Activated CD4-positive, alpha-beta T cell treated with anti-CD3 and anti-CD28 coated beads for 24 hours (primary cell): ENCODE data around the gene CEP135.
"Not testable (repeated sequence)": the region's sequence is repeated elsewhere in the genome, so short reads cannot be mapped to it uniquely, and the experiment has no call there.

Source experiments
- DNase-seq, 2 donors: peaks; one replicate each; pipeline ENCODE4 v3.0.0-alpha.2; 2020; ENCODE audit warnings: low read depth in 2 of 2

The CEP135 gene

DNA sequence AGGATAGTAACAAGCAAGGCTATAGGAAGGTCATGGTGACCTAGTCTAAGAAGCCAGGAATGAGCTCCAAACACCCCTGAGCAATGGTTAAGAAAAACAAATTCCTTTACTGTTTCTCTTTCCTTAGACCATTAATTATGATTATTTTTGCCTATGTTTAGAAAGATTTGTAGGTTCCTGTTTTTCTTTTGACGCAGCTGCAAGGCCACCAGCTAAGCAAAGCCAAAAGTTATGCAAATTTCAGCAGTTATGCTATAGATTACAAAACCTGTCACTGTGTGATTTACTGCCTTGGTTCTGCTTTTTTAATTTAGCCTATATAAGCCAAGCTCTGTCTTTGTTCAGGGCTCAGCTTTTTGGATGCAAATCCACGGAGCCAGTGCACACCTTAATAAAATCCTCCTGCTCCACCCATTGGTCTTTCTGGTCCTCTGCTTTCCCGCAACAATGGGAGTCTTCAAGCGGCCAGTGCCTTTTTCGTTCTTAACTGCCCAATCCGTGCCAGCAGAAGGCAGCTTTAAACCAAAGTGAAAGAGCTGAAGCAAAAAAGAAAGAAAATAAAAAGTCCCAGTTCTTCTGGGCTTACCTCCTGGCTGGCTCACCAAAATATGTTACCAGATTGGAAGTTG, 1.4 kb upstream of the CEP135 start:
- no peak for DNase-seq

DNA sequence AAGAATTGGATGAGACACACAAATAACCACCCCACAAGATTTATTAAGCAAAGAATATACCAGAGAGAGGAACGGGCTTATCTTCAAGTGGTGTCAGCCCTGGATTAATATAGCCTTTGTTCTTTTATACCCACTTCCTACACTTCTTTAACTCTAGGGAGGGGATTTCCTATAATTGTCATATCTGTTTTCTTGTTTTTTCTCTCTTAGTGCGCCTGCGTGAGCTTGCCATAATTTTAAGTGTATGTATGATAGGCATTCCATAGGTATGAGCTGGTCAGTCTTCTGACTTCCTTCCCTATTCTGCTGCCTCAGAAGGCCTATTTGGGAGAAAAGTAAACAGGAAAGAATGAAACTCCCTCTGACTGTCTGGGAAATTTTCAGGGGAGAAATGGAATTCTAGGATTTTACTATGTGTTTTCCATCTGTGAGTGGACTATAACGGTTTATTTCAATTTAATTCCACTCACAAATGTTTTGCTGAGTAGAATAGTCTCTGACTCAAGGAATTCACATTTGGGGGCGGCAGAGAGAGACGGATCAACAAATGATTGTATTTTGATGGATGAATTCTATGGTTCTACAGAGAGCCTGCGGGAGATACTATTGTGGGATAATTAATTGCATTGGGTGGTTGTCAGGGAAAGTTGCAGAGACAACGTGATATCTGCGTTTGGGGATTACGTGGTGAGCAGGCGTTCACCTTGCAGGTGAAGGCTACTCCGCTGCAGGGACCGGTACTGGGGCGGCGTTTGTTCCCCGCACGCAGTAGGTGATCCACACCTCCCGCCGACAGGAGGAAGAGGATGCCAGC, 626 bp upstream of the CEP135 start:
- DNase-seq: peak; percentile 22 to 31

DNA sequence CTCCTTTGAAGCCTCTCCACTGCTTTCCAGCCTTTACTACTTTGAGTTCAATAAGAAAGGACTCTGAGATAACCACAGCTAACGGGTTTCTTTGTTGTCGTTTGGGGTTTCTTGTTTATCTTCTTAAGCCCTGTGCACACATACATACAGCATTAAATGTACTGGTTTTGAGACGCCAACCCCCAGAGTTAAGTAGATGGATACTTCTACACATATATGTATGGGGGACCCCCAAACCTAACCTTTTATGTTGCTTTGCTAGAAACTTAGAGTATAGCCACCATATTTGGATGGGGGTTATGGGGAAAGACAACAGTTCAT, 697 bp downstream of the CEP135 start:
- no peak for DNase-seq

DNA sequence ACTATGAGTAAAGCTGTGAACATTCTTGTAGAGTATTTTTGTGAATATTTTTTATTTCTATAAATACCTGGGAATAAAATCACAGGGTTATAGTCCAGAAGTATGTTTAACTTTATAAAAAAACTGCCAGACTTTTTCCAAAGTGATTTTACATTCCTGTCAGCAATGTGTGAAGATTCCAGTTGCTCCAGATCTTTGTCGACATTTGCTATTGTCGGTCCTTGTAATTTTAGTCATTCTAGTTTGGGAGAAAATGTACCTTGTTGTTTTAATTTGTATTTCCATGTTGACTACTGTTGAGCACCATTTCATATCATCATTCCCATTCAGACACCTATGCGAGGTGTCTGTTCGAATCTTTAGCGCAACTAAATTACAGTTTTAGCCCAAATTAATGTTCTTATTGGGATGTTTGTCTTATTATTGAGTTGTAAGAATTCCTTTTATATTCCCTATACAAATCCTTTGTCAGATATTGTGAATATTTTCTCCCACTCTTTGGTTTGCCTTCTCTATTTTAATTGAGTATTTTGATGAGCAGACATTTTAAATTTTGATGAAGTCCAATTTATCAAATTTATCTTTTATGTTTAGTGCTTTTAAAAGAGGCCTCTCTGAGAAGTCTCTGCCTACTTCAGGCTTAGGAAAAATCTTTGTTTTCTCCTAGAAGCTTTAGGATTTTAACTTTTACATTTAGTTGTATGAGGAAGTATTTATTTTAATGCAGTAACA, 2.6 kb downstream of the CEP135 start:
- no peak for DNase-seq

DNA sequence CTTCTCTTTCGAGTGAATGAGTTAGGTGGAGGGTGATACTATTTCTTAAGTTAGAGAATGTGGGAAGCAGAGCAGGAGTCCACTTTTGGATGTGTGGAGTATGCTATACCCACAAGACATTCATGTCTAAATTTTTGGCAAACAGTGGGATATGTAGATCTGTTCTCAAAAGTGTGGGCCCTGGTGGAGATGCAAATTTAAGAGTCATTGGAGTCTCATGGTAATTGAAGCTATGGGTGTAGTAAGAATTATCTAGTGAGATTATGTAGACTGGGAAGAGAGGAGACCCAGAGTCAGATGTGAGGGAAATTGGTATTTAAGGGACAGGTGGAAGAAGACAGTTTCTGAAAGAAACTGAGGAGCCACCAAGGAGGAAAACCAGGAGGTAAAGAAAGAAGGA, 7.0 kb downstream of the CEP135 start:
- no peak for DNase-seq

DNA sequence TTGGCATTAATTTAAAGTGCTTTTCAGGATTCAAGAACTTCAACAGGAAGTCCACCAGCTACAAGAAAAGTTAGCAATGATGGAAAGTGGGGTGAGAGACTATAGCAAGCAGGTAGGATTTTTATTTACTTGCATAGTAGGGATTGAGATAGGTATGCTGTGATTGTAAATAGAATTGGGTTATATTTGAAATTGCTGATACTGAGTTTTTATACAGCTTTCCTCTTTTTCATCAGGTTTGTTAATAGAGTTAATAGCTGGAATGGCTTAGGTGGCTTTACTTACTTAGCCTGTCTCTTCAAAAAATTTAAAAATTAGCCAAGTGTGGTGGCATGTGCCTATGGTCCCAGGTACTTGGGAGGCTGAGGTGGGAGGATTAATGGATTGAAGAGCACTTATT, 10.9 kb downstream of the CEP135 start:
- no peak for DNase-seq

DNA sequence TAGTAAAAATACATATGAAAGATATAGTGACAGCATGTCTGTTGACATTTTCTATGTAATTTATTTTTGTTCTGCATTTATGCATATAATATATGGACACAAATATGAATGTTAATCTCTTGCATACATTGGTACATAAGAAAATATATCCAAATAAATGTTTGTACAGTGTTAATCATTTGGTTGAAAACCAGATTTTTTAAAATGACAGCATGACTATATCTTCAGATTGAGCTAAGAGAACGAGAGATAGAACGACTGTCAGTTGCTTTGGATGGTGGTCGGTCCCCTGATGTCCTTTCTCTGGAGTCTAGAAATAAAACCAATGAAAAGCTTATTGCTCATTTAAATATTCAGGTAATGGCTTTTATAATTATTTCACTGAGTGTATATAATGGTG, 15.3 kb downstream of the CEP135 start:
- no peak for DNase-seq

DNA sequence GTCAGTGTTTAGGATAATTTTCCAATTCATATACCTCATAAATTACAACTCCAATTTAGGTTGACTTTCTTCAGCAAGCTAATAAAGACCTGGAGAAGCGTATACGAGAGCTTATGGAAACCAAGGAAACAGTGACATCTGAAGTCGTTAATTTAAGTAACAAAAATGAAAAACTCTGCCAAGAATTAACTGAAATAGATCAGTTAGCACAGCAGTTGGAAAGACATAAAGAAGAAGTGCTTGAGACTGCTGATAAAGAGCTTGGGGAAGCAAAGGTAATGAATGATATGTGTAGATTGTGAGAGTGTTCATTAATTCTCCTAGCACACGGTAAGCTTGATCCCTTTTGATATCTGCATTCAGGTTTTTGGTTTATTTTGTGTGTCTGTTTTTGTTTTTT, 16.8 kb downstream of the CEP135 start:
- DNase-seq: no peak

DNA sequence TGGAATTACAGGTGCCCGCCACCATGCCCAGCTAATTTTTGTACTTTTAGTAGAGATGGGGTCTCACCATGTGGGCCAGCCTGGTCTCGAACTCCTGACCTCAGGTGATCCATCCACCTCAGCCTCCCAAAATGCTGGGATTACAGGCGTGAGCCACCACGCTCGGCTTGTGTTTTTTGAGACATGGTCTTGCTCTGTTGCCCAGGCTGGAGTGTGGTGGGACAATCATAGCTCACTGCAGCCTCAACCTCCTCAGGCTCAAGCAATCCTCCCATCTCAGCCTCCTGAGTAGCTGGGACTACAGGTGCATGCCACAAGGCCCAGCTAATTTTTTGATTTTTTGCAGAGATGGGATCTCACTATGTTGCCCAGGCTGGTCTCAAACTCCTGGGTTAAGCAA, 17.6 kb downstream of the CEP135 start:
- DNase-seq: not testable (repeated sequence)

DNA sequence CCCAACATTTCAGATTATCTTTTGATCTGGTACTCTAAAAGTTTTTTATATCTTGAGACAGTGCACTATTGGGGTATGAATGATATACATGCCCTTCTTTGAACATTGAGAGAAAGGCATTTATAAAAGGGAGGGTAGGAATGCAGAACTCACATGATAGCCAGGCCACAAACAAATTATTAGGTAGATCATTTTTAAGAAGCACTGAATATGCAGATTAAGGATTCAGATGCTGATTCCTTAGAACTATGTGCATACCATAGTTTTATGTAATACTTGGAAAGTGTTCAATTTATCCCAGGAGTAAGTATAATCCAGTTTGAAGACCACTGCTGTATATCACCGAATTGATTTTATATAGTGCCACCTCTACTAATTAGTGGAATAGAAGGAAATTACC, 18.6 kb downstream of the CEP135 start:
- no peak for DNase-seq

DNA sequence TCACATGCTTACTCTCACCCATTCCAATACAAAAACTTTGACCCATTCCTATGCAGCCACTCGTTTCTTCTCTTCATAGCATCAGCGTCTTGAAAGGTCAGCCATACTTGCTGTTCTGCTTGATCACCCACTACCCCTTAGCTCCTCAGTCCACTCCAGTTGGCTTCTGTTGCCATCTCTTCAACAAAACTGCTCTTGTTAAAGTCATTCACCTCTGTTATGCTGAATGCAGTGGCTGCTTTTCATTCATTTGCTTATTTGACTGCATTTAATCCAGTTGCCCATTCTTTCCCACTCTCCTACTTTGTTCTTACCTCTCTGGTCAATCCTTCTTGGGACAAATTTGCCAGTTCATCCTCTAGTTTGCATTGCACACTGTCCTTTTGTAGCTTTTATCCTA, 24.9 kb downstream of the CEP135 start:
- DNase-seq: no peak

DNA sequence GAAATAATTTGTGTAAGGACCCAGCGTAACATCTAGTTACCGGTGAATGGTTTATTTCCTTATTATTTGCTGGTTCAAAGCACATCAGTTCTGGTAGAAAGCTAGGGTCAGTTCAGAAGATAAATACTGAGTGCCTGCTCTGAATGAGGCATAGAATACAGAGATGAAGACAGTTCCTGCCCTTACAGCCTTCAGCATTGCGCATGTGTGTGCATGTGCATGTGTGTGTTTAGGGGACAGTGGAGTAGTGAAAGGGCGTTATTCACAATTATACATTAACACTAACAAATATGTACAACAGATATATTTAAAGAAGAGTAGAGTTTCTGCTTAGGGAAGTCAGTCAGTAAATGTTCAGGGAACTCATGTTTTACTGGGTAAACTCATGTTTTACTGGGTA, 29.1 kb downstream of the CEP135 start:
- no peak for DNase-seq

DNA sequence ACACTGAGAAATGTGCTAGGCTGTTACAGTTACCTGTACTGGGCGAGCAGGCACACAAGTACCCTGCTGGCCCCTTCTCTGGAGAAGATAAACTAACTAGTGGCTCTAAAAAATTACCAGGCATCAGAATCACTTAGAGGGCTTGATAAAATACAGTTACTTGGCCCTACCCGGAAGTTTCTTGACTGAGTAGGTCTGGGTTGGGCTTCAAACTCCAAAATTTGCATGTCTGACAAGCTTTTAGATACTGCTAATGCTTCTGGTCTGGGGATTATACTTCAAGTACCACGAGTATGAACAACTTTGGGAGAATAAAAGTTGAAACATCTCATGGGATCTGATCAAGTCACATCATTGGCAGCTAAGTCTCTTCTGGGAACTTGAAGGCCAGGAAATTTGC, 30.8 kb downstream of the CEP135 start:
- no peak for DNase-seq

DNA sequence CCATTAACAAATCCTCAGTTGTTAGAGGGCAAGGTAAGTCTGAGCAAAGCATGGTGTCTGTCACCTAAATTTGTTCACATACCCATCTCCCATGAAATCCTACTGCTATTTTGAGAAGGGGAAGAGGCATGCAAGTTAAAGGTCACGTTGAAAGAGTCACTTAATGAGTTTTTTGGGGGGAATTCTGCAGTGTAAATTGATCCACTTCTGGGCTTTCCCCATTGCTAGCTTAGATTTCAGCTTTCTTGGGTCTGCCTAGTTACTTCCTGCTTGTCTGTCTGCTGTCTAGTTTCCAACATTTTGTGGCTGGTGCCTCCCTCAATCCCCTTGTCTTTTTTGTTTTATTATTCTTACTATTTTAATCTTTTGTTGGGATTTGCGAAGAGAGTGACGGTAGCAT, 32.0 kb downstream of the CEP135 start:
- no peak for DNase-seq

DNA sequence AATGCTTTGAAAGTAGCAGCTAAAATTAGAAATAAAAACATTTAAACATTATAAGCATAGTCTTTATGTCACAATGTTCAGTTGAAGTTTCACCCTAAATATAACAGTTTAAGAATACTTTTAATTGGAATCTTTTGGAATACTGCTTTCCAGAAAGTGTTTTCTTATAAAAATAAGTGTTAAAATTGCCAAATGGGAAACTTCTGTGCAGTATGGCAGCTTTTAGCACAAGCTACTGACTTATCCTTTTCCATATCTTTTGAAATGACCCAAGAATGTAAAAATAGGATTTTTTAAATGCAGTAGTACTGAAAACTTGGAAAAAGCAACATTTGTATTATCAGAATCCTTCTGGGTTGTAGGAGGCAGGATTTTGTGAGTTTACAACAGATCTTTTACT, 34.2 kb downstream of the CEP135 start:
- DNase-seq: no peak

DNA sequence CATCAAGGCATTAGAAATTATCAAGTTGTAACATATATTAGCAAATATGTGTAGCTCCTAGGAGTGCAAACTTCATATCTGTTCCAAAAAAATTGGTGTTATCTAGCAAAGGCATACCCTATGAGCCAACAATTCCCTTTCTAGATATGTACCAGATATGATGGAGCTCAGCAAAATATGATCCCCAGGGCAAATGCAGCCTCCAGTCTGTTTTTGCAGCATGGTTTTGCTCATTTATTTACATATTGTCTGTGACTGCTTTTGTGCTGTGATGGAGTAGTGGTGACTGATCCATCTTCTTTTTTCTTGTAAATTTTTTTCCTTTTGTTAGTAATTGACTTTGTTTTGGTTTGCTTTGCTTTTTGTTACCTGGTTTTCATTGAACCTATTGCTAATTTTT, 41.0 kb downstream of the CEP135 start:
- DNase-seq: no peak

DNA sequence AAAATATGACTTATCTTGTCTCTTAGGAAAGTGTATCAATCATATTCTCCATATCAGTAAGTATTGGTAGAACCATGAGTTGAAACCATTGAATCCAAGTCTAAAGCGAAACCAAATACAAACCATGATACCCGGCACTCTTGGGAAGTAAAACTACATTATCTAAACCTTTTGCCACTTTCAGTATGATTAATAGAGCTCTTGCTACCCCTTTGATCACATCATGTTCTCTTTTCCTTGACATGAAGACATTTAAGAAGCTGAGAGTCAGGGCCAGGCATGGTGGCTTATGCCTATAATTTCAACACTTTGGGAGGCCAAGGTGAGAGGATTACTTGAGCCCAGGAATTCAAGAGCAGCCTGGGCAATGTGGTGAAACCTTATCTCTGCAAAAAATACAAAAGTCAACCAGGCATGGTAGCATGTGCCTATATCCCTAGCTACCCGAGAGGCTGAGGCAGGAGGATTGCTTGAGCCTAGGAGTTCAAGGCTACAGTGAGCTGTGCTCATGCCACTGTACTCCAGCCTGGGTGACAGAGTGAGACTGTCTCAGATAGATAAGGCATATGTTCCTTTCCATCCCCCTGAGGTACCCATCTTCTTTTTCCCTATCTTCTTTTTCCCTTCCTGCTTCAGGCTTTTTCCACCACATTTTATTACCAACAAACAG, 45.4 kb downstream of the CEP135 start:
- no peak for DNase-seq

DNA sequence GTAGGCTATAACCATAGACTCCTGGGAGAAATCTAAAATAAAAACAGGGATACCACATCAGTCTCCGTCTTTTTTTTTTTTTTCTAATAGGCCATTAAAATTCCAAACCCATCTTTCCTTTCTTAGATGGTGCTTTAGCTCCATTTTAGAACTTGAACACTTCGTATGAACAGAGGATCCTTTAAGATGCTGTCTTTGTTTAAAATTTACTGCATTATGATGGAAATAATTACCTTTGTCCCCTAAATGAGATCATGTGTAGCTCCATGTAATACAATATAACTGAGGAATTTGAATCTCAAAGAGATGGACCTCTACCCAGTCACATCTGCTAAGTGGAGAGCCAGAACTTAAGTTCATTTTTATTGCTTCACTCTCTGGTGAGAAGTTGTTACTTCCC, 47.9 kb downstream of the CEP135 start:
- no peak for DNase-seq

DNA sequence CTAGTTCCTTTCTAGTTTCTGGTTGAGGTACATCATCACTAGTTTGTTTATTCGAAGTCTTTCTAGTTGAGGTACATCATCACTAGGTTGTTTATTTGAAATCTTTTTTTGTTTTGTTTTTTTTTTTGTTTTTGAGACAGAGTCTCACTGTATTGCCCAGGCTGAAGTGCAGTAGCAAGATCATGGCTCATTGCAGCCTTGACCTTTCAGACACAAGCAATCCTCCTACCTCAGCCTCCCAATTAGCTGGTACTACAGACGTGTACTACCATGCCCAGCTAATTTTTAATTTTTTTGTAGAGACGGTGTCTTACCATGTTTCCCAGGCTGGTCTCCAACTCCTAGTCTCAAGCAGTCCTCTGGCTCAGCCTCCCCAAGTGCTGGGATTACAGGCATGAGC, 54.9 kb downstream of the CEP135 start:
- DNase-seq: no peak

DNA sequence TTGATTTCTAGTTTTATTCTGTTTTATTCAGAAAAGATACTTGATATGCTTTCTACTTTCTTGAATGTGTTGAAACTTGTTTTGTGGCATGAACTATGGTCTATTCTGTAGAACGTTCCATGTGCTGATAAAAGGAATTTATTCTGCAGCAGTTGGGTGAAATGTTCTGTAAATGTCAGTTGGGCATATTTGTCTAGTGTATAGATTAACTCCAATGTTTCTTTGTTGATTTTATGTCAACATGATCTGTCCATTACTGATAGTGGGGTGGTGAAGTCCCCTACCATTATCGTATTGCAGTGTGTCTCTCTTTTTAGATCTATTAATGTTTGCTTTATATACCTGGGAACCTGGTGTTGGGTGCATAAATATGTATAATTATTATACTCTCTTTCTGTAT, 55.5 kb downstream of the CEP135 start:
- DNase-seq: no peak

DNA sequence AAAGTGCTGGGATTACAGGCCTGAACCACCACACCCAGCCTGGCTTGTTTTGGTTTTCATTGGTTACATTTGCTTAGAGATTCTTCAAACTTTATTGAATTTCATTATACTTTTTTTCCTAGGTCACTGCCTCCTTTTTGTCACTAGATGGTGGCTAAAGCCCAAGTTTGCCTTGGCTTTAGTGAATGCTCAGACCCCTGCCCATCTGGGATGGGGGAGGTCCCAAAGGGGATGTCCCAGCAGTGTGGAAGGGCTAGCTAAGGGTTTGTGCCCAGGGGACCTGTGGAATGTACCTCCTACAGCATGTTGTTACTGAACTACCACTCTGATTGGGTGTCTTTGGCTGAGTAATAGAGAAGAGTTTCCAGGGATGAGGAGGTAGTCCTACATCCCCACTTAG, 58.4 kb downstream of the CEP135 start:
- DNase-seq: no peak

DNA sequence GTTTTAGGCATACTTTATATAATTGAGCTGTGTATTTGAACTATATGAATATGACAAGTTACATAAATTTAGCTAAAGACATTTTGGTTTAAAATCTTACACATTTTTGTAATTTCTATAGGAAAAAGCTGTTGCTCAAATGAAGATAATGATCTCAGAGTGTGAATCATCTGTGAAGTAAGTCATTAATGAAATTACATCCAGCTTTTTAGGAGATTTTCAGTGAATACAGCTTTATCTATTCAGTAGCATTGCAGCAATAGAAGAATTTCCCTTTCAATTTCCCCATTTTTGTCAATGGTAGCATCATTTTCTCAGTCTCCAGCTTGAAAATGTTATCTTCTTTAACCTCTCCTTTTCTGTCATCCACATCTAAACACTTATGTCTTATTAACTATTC, 59.5 kb downstream of the CEP135 start:
- DNase-seq: no peak

DNA sequence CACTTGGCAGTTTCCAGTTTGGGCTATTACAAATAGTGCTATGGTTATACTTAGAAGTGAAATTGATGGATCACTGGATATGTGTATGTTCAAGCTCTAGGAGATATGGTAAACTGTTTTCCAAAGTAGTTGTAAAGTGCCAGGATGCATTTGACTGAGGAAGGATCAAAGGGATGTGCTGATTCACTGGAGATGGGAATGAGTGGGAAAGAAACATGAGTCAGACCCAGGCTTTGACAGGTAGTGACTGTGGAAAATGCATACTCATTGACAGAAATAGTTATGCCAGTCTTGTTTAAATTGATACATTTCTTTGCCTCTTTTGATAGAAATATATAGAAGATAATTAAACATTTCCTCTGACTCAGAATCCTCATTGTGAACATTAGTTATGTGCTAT, 77.9 kb downstream of the CEP135 start:
- no peak for DNase-seq
